KMS-11 (cell line): ENCODE data around the gene OIP5.

Source experiments
- H2AFZ ChIP-seq: fragments of 200-600 bp; sonication (generic); 2 replicates; pipeline ENCODE4 v1.6.1; 2016; ENCODE audit warnings: antibody characterized with exemption, mixed run types, low read depth
- H3K27ac ChIP-seq: fragments of 200-600 bp; sonication (generic); 2 replicates; pipeline ENCODE4 v1.6.1; 2016; ENCODE audit warnings: mild to moderate bottlenecking, mixed run types
- H3K27me3 ChIP-seq: fragments of 200-600 bp; sonication (generic); 2 replicates; pipeline ENCODE4 v1.6.1; 2017; ENCODE audit warnings: mild to moderate bottlenecking, low read depth, mixed run types, moderate library complexity; ENCODE audit not compliant: insufficient read depth
- H3K36me3 ChIP-seq: fragments of 200-600 bp; sonication (generic); 2 replicates; pipeline ENCODE4 v1.6.1; 2017; ENCODE audit warnings: mild to moderate bottlenecking, mixed run types; ENCODE audit not compliant: insufficient read depth
- H3K4me1 ChIP-seq: fragments of 200-600 bp; sonication (generic); 2 replicates; pipeline ENCODE4 v1.6.1; 2016; ENCODE audit warnings: mild to moderate bottlenecking, low read depth, mixed run types; ENCODE audit not compliant: poor library complexity, severe bottlenecking
- H3K4me2 ChIP-seq: fragments of 200-600 bp; sonication (generic); 2 replicates; pipeline ENCODE4 v1.7.0; 2016; ENCODE audit warnings: mild to moderate bottlenecking, mixed run types
- H3K4me3 ChIP-seq: fragments of 200-600 bp; sonication (generic); IDR thresholded peaks from 2 replicates; pipeline ENCODE4 v1.6.1; 2017; ENCODE audit warnings: low read depth, low read length, mixed read lengths; ENCODE audit not compliant: insufficient read depth
- H3K79me2 ChIP-seq: fragments of 200-600 bp; sonication (generic); 2 replicates; pipeline ENCODE4 v1.6.1; 2016; ENCODE audit warnings: low read depth, mixed run types; ENCODE audit not compliant: insufficient read depth
- H3K9ac ChIP-seq: fragments of 200-600 bp; sonication (generic); 2 replicates; pipeline ENCODE4 v1.6.1; 2016; ENCODE audit warnings: mild to moderate bottlenecking, mixed run types
- H4K20me1 ChIP-seq: fragments of 200-600 bp; sonication (generic); 2 replicates; pipeline ENCODE4 v1.6.1; 2016; ENCODE audit warnings: mild to moderate bottlenecking, mixed run types; ENCODE audit not compliant: insufficient read depth
- CTCF ChIP-seq: fragments of 200-600 bp; sonication (generic); conservative IDR thresholded peaks from 2 replicates; pipeline ENCODE4 v1.6.1; 2017; ENCODE audit warnings: low read depth, mild to moderate bottlenecking, antibody characterized with exemption, low read length, moderate library complexity, mixed read lengths

The OIP5 gene

GRCh38 chr15:41281236-41281635 is 51.2 kb downstream of the OIP5 start:
- Histone ChIP-seq H4K20me1 (no peaks in the 10 kb centered on the region), H2AFZ (no peak overlapping the region), H3K4me3 (no peak overlapping the region), H3K36me3 (peaks cover 9% of the 10 kb centered on the region; the same call in 1 of the 2 replicates), H3K4me2 (no peak overlapping the region), H3K9ac (no peak overlapping the region), H3K4me1 (peaks cover 21% of the 10 kb centered on the region), H3K27me3 (no peaks in the 10 kb centered on the region), H3K27ac (no peak overlapping the region), H3K79me2 (peaks cover 26% of the 10 kb centered on the region)
- no peak for TF ChIP-seq CTCF

GRCh38 chr15:41279535-41280283 is 52.7 kb downstream of the OIP5 start:
- H3K79me2 ChIP-seq, result peaks cover 10% of the 10 kb centered on the region
- TF ChIP-seq CTCF, result no peak
- no peak overlapping the region for H3K27ac ChIP-seq

GRCh38 chr15:41278319-41278718 is 54.1 kb downstream of the OIP5 start:
- Histone ChIP-seq H3K27ac (no peak overlapping the region), H3K27me3 (no peaks in the 10 kb centered on the region), H3K4me2 (no peak overlapping the region), H4K20me1 (no peaks in the 10 kb centered on the region), H3K79me2 (no peaks in the 10 kb centered on the region), H3K36me3 (no peaks in the 10 kb centered on the region; the same call in 1 of the 2 replicates), H2AFZ (no peak overlapping the region), H3K4me1 (peaks cover 5% of the 10 kb centered on the region), H3K4me3 (no peak overlapping the region), H3K9ac (no peak overlapping the region)
- no peak for TF ChIP-seq CTCF

More at GRCh38 chr15:41279535-41280283, 52.7 kb downstream of the OIP5 start:
- no peaks in the 10 kb centered on the region for H4K20me1 ChIP-seq
- no peaks in the 10 kb centered on the region for H3K36me3 ChIP-seq
- H3K9ac ChIP-seq, result no peak overlapping the region
- H3K4me3 ChIP-seq, result no peak overlapping the region
- no peaks in the 10 kb centered on the region for H3K27me3 ChIP-seq
- H2AFZ ChIP-seq, result no peak overlapping the region
- H3K4me2 ChIP-seq, result no peak overlapping the region
- peaks cover 8% of the 10 kb centered on the region for H3K4me1 ChIP-seq

- Histone ChIP-seq H4K20me1 (no peaks in the 10 kb centered on the region), H3K9ac (no peak overlapping the region), H3K79me2 (no peaks in the 10 kb centered on the region), H3K27me3 (no peaks in the 10 kb centered on the region), H2AFZ (no peak overlapping the region), H3K27ac (no peak overlapping the region), H3K4me3 (no peak overlapping the region), H3K36me3 (no peaks in the 10 kb centered on the region; the same call in 1 of the 2 replicates), H3K4me1 (no peaks in the 10 kb centered on the region), H3K4me2 (no peak overlapping the region)
- TF ChIP-seq CTCF, result no peak
These were observed 55.6 kb downstream of the OIP5 start for GRCh38 chr15:41276831-41277230.
